K562 (cell line): ENCODE measurements around the gene C1orf21.

Experiments used
- CREB1 ChIP-seq, 2 experiments: sonication (generic) in 1 of 2; formaldehyde crosslinking in 1 of 2; IDR thresholded peaks; 2 replicates each; pipeline versions ENCODE4 v1.6.1 to v1.8.0; 2012 to 2022; ENCODE audit warnings: inconsistent platforms in 1 of 2, mild to moderate bottlenecking in 1 of 2, missing genetic modification reagents in 1 of 2, moderate library complexity in 1 of 2
- ETV1 ChIP-seq: fragments of 450-650 bp; conservative IDR thresholded peaks from 2 replicates; pipeline ENCODE4 v1.6.1; 2016; ENCODE audit warnings: missing genetic modification characterization, control low read depth, low read depth, missing compliant biosample characterization
- GTF2F1 ChIP-seq: IDR thresholded peaks from 2 replicates; pipeline ENCODE4 v1.6.1; 2011; ENCODE audit warnings: low read depth, low read length, improper control_type of control experiment
- MTA2 ChIP-seq: fragments of 450-650 bp; IDR thresholded peaks from 2 replicates; pipeline ENCODE4 v1.6.1; 2016; ENCODE audit warnings: low read depth
- POLR2AphosphoS5 ChIP-seq: IDR thresholded peaks from 2 replicates; pipeline ENCODE4 v1.6.1; 2011; ENCODE audit warnings: mild to moderate bottlenecking, low read depth, low read length, moderate library complexity; ENCODE audit not compliant: control insufficient read depth, insufficient read depth
- SRF ChIP-seq, 2 experiments: fragments of 250-450, 450-650 bp in 1 of 2; sonication (Bioruptor Pico) in 1 of 2; sonication (generic) in 1 of 2; formaldehyde crosslinking; IDR thresholded peaks; 2 replicates each; pipeline versions ENCODE4 v1.5.0 to v1.5.1; 2020 to 2022; ENCODE audit warnings: mild to moderate bottlenecking in 1 of 2, missing genetic modification reagents in 1 of 2
- TCF7L2 ChIP-seq: fragments of 150-350 bp; IDR thresholded peaks from 2 replicates; pipeline ENCODE4 v1.6.1; 2016; ENCODE audit warnings: low read depth, mild to moderate bottlenecking, low read length, moderate library complexity
- TRIM24 ChIP-seq, 2 experiments: fragments of 450-650 bp; IDR thresholded peaks; 2 replicates each; pipeline ENCODE4 v1.6.1; 2016
- ZKSCAN1 ChIP-seq: fragments of 150-350 bp; IDR thresholded peaks from 2 replicates; pipeline ENCODE4 v1.6.1; 2016; ENCODE audit warnings: low read depth, low read length
- ZNF589 ChIP-seq: fragments of 200-800 bp; sonication (Bioruptor generic); IDR thresholded peaks from 2 replicates; pipeline ENCODE4 v1.6.1; 2016; ENCODE audit warnings: low read depth, missing genetic modification characterization, missing compliant biosample characterization
- TF ChIP-seq, protein P1 (sequence below): fragments of 250-450 bp; sonication (Bioruptor Pico); IDR thresholded peaks from 2 replicates; pipeline ENCODE4 v1.5.0; 2021

- TF ChIP-seq, protein P1, sequence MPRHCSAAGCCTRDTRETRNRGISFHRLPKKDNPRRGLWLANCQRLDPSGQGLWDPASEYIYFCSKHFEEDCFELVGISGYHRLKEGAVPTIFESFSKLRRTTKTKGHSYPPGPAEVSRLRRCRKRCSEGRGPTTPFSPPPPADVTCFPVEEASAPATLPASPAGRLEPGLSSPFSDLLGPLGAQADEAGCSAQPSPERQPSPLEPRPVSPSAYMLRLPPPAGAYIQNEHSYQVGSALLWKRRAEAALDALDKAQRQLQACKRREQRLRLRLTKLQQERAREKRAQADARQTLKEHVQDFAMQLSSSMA (CRISPR knock-in tag) = no peak
- TF ChIP-seq CREB1 (IDR thresholded peaks at IDR 0.05) (no peak), CREB1 (CRISPR knock-in tag; IDR thresholded peaks at IDR 0.05) (no peak), ZNF589 (CRISPR knock-in tag) (no peak), ETV1 (tag) (no peak), ZKSCAN1 (no peak), MTA2 (no peak), GTF2F1 (no peak), TCF7L2 (no peak), SRF (CRISPR knock-in tag; IDR thresholded peaks at IDR 0.05) (no peak), POLR2AphosphoS5 (no peak), TRIM24 (IDR thresholded peaks at IDR 0.05) (no peak)
Measured at GRCh38 chr1:184618851-184619250, 232.0 kb downstream of the C1orf21 start.
